GM21447 (cell line): Measurements from ENCODE around the gene LYSMD3.

ENCODE experiments used
- ATAC-seq: cut with Tn5 transposase; IDR thresholded peaks from one replicate; pipeline ENCODE4 v1.9.1; 2021; ENCODE audit not compliant: unreplicated experiment

Gene LYSMD3

DNA sequence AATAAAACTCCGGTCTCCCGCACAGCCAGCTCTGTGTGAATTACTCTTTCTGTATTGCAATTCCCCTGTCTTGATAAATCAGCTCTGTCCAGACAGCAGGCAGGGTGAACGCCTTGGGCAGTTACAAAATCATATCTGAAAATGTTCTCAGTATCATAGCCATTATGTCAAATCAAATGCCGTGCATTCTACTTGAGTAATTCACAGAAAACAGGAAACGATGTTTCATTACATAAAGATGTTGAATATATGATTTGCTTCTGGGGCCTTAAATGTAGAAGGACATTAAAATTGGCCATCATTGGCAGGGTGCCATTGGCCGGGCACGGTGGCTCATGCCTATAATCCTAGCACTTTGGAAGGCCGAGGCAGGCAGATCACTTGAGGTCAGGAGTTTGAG is 46.2 kb downstream of the LYSMD3 start:
- ATAC-seq, result no peak

DNA sequence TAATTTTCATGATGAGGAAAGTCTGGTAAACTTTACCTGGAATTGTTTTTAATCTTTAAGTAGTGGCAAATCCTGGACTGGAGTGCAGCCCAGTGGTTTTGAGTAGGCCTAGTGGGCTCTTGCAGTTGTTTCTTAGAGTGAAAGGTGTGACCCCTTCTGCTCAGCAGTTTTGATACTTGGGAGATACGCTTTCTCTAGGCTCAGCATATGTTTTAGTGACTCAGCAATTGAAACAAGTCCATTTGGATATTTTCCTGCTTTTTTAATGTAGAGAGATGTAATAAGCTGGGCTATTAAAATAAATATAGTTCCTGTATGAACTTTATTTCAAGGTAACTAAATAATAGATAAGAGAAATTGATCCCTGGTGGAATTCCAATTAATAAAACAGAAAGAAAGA is 48.7 kb downstream of the LYSMD3 start:
- no peak for ATAC-seq

DNA sequence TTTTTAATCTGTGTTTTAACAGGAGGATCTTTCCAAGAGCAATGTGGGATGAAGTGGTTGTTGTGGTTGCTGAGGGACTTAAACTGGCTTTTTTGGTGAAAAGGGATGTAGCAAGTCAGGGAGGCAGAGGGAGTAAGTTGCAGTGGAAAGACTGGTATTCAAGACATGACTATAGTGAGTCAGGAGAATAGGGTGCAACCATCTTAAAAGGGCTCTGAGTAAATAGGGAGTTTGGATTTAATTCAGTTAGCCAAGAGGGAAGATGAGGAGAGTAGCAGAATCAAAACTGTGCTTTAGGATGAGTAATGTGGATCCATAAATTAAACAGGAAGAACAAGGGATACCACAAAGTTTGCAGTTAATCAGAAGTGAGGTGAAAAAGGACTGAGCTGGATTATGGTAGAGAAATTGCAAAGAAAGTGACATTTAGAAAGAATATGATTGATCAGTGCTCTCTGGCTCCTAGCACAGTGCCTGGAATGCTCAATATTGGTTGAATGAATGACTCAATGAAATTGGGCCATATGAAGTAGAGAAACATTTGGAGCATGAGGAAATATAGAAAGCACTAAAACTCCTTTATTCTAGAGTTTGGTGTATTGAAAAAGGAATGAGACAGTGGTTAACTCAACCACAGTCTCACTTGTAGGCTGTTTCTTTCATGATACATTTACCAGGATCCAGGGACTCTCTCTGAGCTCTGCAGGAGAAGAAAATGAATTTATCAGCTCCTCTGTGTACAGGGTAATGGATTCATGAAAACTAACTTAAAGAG is 49.6 kb downstream of the LYSMD3 start:
- ATAC-seq, result no peak

DNA sequence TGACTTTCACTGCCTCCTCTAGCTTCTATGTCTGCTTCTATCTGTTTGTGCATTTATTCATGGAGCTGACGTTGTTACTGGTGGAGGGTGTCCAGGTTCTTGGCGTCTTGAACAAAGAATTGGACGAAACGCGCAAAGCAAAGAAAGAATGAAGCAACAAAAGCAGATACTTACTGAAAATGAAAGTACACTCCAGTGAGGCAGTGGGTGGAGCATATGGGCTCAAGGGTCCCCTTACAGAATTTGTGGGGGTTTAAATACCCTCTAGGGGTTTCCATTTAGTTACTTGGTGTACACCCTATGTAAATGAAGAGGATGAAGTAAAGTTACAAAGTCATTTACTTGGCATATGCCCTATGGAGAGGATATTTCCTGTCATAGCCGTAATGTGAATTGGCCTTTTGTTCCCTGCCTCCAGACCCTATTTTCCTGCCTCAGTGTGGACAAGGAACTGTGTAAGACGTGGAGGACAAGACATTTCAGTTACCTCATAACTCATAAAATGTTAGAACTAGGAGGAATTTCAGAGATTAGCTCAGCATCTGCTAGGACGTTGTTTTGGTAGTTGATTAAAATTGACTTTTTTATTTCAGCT is 51.7 kb downstream of the LYSMD3 start:
- no peak for ATAC-seq

- no peak for ATAC-seq
Observed at GRCh38 chr5:90477073-90477472, 52.3 kb downstream of the LYSMD3 start.

GRCh38 chr5:90476391-90476790 is 53.0 kb downstream of the LYSMD3 start:
- ATAC-seq, result no peak

- ATAC-seq, result no peak
Observed at GRCh38 chr5:90475436-90475980, 53.9 kb downstream of the LYSMD3 start.

GRCh38 chr5:90474235-90475107 is 54.9 kb downstream of the LYSMD3 start, which contains the start of the genes MBLAC2 and POLR3G:
Gene MBLAC2, minus strand, starts transcription at chr5:90474771. Its CDS starts 479 bp downstream, at chr5:90474292.
Gene POLR3G, plus strand, starts transcription at chr5:90474864. Its CDS starts 10,704 bp downstream, at chr5:90485568.
- peak; percentile 81 for ATAC-seq

GRCh38 chr5:90473396-90474234 is 55.8 kb downstream of the LYSMD3 start:
- ATAC-seq, result peak; percentile 14

DNA sequence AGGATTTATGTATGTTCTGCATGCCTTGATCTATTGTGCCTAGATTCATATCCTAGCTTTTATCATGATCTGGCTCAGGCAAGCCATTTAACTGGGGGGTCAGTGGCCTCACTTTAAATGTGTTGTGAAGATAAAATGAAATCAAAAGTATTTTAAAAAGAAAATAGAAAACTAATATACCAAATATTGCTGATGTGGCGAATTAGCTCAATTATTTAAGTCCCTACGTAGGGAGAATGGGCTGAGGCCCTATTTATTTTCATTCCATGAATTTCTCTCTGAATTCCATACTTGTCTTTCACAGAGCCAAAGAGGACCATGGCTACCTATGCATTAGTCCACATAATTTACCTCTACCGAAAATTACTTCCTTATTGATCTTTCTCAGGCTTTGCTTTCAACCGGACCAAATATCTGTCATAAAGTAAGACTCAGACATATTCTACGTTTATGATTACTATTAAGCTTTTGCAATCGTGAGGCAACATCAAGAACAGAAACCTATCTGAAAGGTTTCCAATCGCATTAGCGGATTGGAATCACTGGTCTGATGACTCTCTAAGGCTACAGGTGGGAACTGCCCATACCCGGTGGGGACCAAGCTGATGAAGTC is 56.5 kb downstream of the LYSMD3 start:
- ATAC-seq, result peak; percentile 8
